ENCODE data around the gene KLHL36.

GRCh38 chr16:84633622-84634021 lies 14.7 kb upstream of the KLHL36 start:
- TF ChIP-seq, protein P1, sequence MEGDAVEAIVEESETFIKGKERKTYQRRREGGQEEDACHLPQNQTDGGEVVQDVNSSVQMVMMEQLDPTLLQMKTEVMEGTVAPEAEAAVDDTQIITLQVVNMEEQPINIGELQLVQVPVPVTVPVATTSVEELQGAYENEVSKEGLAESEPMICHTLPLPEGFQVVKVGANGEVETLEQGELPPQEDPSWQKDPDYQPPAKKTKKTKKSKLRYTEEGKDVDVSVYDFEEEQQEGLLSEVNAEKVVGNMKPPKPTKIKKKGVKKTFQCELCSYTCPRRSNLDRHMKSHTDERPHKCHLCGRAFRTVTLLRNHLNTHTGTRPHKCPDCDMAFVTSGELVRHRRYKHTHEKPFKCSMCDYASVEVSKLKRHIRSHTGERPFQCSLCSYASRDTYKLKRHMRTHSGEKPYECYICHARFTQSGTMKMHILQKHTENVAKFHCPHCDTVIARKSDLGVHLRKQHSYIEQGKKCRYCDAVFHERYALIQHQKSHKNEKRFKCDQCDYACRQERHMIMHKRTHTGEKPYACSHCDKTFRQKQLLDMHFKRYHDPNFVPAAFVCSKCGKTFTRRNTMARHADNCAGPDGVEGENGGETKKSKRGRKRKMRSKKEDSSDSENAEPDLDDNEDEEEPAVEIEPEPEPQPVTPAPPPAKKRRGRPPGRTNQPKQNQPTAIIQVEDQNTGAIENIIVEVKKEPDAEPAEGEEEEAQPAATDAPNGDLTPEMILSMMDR (IDR thresholded peaks at IDR 0.05) = no peak
- TF ChIP-seq POLR2A (IDR thresholded peaks at IDR 0.05) (no peak), POLR2AphosphoS5 (IDR thresholded peaks at IDR 0.05) (no peak)

All from suprapubic skin (tissue), 4 donors.